Stimulated activated CD8-positive, alpha-beta memory T cell treated with anti-CD3 and anti-CD28 coated beads, Interleukin-2, amount 100 ng/mL, for 1 hour (primary cell): ENCODE measurements around the gene SORCS2.

ENCODE experiments used
- DNase-seq, 2 donors: peaks; one replicate each; pipeline ENCODE4 v3.0.0-alpha.2; 2020; ENCODE audit warnings: low read depth in 2 of 2

Gene SORCS2

DNA sequence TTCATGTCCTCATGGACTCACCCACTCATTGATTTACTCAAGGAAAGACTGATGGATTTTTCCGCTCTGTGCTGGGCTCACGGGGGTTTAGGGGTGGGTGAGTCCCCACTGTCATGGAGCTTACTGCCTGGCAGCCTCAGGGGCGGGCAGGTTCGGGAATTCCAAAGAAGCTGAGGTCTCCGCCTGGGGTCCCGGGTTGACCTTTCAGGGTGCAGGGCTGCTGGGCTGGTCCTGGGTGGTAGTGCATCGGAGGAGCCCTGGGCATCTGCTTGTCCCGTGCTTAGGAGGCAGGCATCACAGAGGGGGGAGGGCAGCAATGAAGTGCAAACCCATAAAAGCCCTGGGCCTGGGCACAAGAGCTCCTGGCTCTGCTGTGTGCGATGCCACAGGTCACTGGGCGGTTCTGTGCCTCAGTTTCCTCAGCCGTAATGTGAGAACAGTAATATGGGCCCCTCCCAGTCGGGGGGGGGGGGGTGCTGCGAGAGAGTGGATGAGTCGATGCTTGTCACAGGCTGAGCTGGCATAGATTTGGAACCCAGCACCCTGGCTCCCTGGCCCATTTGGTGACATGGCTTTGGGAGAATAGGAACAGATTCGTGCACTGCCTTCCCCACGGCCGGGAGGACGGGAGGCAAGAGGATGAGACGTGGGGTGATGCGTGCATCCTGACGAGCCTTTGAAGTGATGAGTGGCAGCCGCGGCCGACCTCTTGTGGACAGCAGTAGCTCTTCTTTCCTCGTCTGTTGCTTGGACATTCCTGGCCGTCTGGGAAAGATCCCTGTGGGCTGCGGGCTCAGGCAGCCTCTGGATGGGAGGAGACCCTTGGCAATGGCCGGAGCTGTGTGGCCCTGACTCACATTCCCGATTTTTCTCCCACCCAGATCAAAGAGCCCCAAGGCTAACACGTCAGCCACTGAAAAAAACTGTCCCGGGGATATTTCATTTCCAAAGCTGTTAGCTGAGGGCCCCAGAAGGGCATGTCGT is 200.4 kb downstream of the SORCS2 start:
- no peak for DNase-seq

DNA sequence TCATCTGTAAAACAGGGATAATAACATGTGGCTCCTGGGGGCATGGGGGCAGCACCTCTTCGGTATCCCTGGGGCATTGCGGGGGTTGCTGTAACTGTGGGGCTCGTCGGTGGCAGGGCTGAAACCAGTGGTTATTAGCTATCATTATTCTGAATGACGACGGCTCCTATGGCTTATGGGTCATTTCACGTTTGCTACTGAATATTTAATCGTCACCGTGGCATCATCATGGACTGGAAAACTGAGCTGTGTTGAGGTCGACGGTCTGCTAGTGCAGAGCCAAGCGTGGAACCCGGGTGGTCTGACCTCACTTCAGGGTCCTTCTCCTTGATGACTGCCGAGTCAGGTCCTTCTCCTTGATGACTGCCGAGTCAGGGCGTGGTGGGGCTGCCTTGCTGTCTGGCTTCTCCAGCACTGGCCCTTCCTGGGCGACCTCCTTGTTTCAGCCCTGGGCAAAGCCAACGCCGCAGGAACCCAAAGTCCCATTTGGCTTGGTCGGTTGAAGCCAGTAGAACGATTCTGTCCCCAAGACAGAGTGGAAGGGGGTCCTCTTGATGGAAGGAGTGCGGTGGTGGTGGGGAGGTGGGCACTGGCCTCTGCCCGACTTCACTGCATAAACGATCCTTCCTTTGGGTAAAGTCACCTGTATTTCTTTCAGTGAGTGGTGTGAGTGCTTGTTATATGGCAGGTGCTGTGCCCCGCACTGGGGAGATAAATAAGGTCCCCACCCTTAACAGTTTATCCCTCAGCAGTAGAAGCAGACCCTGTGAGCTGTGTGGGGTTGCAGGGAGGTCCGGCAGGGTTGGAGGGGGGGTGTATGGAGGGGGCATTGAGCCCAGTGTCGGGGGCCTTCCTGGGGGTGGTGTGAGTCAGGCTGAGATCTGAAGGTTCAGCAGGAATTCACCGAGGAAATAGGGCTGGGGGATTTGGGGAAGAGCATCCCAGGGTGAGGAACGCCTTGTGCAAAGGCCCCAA is 201.6 kb downstream of the SORCS2 start:
- DNase-seq, result no peak

DNA sequence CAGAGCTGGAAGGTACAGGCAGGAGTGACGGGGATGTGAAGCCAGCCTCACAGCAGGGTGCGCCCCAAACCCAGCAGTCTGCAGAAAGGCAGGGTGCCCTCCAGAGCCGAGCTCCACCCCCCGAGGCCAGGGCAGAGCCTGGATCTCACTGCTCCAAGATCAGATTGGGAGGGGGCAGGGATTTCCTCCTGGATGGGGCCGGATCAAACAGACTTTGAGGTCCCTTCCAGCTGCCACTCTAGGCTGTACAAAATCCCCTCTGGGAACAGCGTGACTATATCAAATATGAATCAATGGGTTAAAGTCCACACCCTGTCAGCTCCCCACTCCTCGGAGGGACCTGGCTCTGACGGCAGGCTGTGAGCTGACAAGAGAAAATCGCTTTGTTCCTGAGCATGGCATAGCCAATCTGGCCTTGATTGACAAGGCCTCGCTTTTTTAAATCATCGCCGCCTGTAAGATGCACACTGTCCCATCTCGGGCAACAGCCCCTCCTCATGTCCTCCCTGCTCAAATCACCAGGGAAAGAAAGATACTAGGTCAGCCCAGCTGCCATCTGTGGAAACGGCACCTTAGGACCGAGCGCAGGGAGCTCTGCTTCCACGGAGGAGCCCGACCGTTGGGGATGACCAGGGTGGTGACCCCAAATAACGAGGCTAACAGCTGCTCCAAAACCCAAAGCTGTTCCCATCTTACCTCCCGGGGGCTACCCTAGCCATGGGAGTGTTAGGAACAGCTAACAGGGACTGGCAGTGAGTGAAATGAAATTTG is 202.5 kb downstream of the SORCS2 start:
- no peak for DNase-seq

DNA sequence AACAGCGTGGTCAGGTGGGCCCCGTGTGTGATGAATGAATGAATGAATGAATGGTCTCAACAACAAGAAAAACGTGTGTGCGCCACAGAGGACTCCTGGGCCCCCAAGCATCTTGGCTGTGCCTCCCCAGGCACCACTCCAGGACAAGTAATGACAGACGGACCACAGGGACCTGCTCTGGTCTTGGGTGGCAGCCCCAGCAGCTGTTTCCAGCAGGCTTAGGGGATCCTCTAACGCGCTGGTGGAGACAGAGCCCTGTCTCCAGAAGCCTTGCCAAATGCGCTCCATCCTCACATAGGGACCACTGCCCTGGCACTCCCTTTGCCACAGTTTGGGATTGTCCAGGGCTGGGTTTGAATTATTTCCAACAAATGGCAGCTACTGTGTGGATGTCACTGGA is 203.3 kb downstream of the SORCS2 start:
- no peak for DNase-seq

DNA sequence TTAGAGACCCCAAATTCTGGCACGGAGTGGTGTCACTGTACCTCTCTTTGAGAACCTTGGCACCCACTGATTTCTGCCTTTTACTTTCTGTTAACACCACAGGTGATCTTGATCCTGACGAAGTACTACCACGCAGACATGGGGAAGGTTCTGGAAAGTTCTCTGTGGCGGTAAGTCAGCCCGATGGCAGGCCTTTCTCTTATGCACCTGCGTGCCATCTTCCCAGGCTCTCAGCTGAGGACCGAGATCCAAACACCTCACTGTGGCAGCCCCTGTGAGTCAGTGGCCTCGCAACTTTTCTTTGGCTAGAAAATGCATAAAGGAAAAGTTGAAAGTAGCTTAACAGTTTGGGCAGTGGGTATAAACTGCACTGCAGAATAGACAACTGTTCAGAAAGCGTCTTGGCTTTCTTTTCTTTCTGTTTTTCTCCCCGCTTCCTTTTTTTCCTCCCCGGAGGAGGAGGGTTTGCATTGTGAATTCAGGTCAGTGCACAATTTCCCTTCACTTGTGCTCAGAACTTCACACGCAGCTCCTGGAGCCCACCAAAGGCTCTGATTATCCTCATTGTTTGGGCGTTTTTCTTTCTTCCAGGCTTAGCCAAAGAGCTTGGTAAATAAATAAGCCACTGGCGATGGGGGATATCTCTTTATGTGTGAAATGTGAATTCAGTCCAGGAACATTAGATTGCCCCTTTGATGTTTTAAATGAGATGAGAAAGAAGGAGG is 204.0 kb downstream of the SORCS2 start:
- DNase-seq, result no peak

DNA sequence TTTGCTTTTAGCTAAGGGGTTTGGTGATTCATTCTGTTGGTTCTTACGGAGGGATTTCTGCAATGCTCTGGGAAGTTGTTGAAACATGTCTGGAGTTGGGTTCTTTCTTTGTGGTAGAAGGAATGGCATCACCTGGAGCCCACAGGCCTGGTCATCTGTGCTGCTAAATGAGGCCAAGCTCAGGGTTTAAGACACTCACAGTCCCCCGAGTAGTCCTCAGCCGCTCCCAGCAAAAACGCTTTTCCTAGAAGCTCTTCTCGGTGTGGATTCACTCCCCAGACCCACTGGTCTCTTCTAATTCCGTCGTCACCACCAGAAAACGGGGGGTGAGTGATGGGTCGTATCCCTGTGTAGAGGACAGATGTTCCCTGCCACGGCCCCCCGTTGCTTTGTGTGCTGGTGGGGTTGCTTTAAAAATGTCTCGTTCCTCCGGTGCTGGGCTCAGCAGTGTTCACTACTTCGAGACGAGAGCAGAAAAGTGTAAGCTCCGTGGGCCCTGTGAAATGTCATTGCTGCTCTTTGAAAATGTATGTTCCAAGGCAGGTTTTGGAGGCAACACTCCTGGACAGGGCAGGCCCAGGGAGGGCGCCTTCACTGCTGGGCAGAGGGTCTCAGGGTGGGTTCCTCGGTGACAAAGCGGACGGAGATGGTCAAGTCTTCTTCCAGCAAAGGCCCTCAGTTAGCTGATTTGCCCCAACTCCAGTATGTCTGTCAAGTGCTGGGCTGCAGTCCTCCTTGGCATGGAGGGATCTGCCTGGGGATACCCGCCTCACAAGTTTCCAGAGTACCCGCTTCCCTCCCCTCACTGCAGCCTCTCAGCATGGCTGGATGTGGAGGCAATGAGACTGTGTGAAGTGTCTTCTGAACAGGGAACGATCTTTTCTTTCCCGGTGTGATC is 205.1 kb downstream of the SORCS2 start:
- no peak for DNase-seq

DNA sequence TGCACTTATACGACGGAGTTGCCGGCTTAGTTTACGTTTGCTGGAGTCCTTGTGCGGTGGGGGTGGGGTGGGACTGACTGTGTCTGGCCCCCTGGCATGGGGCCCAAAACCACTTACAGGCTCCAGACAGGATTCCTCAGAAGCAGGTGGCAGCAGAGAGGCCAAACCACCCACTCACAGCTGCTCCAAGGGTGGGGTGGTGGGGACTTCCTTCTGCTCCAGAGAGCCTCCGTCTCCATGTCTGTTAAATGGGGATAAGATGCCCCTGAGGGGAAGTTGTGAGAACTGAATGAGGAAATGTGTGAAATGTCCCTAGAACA is 205.7 kb downstream of the SORCS2 start:
- no peak for DNase-seq

DNA sequence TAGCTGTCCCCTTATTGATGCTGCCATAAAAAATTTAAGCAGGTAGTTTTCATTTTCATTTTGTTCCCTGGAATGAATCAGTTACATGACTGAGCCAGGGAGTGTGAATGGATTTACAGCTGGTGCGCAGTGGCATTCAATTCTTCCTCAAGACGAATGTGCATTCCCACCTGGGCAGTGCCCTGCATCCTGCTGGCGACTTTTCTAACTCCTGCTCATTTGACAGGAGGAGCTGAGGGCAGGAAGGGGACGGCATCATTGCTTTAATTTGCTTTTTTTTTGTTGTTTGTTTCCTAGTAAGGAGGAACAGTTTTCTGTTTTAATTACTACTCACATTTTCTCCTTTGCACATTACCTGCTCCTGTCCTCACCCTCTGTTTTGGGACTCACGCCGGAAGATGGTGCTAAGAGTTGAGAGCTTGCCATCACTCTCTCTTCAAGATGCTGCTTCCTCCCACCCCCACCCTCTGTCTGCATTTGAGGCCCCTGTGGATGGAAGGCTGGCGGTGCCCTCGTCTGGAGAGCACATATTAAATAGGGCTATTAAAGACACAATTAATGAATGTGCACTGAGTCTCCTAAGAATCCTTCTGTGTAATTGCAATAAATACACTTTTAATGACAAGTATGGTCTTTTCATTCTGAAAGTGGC is 206.6 kb downstream of the SORCS2 start:
- DNase-seq, result no peak

DNA sequence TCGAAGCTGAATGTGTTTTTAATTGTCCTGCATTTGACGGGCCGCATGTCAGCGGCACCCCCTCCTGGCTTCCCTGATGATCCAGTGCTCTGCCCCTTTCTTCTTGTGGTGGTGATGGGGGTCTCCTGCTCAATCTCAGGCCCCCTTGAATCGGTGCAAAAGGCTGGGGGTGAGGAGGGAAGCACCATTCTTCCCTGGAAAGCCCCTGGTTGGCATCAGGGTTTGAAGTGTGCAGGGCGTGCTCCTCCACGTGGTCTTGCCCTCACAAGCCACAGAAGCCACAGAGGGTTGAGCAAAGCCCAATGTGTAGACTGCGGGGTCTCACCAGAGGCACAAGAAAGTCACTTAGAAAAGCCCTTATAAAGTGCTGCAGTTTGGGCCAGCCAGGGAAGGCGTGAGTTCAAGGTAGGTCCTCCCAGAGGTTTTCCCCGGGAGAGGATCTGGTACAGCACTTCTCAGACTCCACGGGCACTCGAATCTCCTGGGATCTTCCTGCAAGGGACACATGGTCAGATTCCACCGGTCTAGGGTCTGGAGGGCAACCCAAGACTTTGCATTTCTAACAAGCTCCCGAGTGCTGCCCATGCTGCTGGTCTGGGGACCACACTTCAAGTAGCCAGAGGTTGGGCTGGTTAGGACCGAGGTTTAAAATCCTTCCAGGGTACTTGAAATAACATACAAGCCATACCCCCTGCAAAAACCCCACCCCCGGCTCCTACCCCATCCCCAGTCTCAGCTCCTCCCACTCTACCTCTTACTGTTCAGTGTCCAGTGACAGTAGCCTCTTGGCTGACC is 207.3 kb downstream of the SORCS2 start:
- no peak for DNase-seq

DNA sequence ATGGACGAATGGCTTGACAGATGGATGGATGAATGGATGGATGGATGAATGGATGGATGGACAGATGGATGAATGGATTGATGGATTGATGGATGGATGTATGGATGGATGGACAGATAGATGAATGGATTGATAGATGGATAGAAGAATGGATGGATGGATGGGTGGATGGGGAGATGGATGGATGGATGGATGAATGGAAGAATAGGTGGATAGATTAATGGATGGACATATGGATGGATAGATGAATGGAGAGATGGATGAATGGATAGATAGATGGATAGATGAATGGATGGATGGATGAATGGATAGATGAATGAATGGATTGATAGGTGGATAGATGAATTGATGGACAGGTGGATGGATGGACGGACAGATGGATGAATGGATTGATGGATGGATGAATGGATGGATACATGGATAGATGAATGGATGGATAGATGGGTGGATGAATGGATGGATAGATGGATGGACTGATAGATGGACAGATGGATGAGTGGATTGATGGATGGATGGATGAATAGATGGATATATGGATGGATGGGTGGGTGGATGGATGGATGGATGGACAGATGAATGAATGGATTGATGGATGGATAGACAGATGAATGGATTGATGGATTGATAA is 208.4 kb downstream of the SORCS2 start:
- DNase-seq, result no peak

DNA sequence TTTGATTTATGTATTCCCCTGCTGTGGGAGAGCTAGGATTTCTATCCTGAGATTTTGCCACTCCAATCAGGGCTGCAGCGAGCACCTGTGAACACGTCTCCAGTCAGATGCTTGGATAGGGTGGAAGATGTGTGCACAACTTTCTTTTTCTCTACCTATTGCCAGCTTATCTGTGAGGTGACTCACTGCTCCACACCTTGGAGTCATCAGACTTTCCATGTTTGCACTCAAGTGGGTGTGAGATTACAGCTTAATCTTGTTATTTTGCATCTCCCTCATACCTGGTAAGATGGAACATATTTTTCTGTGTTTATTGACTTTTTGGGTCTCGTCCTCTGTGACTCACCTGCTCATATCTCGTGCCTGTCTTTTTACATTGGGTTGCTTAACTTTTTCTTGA is 210.2 kb downstream of the SORCS2 start:
- DNase-seq, result no peak

DNA sequence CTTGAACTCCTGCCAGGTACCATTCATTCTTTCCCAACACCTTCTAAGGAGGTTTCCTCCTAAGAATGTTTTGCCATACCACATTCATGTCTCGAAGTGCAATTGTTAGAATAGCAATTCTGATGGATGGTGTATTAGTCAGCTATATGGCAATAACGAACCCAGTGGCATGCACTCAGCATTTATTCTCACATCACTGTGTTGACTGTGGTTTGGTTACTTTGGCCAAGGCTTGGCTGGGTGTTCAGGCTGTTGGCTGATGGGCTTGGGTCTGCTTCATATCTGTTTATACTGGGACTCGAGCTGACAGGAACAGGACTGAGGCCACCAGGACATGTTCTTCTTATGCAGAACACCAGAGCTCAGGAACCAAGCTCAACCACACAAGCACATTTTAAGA is 210.7 kb downstream of the SORCS2 start:
- DNase-seq, result no peak

DNA sequence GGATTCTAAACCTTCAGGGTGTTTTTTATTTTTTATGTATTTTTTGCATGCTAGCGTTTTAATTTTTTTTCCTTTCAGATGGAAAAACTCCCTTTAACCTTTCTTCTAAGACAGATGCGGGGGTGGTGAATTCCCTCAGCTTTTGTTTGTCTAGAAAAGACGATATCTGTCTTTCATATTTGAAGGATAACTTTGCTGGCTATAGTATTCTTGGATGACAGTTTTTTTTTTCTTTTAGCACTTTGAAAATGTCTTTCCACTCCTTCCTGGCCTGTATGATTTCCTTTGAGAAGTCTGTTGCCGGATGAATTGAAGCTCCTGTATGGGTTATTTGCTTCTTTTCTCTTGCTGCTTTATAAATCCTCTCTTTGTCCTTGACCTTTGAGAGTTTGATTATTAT is 215.8 kb downstream of the SORCS2 start:
- DNase-seq, result no peak

DNA sequence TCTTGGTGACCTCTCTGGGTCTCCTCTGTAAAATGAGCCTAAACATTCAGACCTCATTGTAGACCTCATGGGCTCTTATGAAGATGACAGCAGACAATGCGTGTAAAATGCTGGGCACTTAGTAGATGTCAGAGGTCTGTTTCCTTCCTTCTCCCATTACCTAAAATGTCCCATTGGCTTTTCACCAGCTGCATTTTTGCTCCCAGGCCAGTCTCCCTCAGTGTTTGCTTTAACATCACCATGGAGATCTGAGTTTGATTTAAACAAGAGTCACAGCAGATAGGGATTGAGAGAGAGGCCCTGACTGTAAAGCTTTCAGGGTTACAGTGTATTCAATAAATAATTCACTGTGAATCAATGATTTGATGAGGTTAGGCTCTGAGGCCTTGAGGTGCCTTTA is 218.1 kb downstream of the SORCS2 start:
- DNase-seq, result no peak

DNA sequence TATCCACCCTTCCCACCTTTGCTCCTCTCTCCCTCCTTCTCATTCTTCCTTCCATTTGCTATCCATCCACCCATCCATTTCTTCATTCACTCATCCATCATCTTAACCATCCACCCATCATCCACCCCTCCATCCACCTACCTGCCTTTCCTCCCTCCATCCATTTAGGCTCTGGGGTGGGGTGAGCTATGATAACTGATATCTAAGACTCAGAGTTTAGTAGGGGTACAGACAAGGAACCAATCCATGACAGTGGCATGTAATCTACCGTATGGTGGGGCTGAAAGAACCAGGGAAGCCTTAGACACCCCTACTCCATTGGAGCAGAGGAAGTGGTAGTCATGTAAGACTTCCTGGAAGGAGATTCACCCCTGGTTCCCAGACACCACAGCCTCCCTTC is 219.2 kb downstream of the SORCS2 start:
- no peak for DNase-seq

DNA sequence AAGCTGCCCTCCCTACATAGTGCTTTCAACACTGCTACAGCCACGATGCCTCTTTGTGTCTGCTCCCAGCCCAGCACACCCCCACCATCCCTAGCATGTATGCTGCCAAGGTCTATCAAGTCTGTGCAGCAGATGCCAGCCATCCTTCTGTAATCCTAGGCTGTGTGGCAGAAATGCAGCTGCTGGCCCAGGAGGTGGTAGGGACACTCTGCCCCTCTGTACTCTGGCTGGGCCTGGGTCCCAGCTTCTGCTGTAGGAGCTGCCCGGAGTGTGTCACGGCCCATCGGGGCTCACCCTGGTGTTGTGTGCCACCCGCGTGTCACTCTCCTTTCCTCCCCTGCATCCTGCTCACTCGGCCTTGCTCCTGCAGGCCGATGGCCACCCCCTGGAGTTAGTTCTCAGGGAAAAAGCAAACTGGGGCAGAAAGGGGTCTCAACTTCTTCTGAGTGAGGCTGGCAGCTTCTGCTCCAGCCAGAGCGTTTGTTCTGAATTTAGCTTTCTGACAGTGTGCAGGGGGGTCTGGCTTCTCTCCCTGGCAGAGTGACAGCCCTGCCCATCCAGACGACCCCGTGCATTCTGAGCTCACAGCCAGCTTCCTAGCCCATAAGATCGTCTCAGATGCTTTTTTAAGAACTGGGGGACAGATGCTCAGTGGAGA is 219.7 kb downstream of the SORCS2 start:
- DNase-seq, result no peak

DNA sequence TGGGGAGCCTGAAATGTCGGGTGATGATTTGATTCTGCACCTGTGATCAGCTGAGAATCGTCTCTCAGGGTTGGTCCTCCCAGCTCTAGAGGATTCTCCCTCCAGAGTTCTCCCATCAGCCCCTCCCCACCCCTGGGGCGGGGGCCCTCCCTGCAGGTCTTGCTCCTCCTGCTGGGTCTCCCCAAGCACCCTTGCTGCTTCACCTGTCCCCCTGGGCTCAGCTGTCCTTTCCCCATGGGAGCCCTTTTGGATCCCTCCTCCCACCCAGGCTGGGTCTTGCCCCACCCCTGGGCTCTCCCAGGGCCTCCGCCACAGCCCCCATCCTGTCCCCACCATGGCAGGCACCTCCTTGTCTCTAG is 220.2 kb downstream of the SORCS2 start:
- DNase-seq, result no peak

DNA sequence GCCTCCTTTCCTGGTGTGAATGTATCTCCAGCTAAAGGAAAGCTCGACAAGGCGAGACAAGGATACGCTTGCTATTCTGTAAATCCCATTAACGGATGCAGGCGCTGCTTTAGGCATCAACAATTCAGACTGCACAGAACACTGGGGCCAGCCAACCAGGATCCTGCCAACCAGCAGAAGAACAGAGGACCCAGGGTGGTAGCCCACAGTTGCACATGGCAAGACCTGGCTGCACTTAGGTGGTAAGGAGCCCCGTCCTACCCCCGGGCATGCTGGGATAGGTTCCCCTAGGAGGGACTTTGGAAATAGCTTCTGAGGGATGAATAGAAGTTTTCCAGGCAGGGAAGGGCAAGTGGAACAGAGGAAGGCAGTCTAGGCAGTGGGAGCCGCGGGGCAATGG is 221.7 kb downstream of the SORCS2 start:
- no peak for DNase-seq
